H1 (cell line): ENCODE results near the gene ZBTB9.

Experiments used
- CTCF ChIP-seq, 3 experiments: IDR thresholded peaks; 1 replicate in 2 of 3; 2 replicates in 1 of 3; pipeline versions ENCODE4 v1.5.1 to v1.6.1; 2011; ENCODE audit warnings: low read length in 3 of 3, mild to moderate bottlenecking in 3 of 3, inconsistent platforms in 2 of 3, low read depth in 1 of 3, moderate library complexity in 1 of 3; ENCODE audit not compliant: insufficient read depth in 1 of 3; ENCODE audit errors: control extremely low read depth in 1 of 3
- EZH2 ChIP-seq: fragments of 200-600 bp; sonication (generic); IDR thresholded peaks from 2 replicates; pipeline ENCODE4 v1.7.1; 2012; ENCODE audit warnings: low read depth, mild to moderate bottlenecking, moderate library complexity, low read length, inconsistent platforms; ENCODE audit not compliant: severe bottlenecking
- HDAC6 ChIP-seq: IDR thresholded peaks from one replicate; pipeline ENCODE4 v1.7.1; 2012; ENCODE audit warnings: low read depth, mild to moderate bottlenecking, inconsistent platforms, low read length, moderate library complexity
- TBP ChIP-seq: IDR thresholded peaks from 2 replicates; pipeline ENCODE4 v1.6.1; 2011; ENCODE audit warnings: low read depth, low read length, improper control_type of control experiment

GRCh38 chr6:33429750-33430052 lies 24.7 kb upstream of the ZBTB9 start:
- TF ChIP-seq CTCF (IDR thresholded peaks at IDR 0.05; ENCODE audit: control extremely low read depth in 1 of 3, insufficient read depth in 1 of 3, low read depth in 1 of 3, low read length in 3 of 3) = no peak
- TF ChIP-seq HDAC6 = no peak
- TF ChIP-seq TBP = no peak
- no peak for TF ChIP-seq EZH2
